DND-41 (cell line): ENCODE results near the gene ITPR3.

Experiments
- ATAC-seq: fragments of 200-7000 bp; cut with Tn5 transposase; 3 replicates; pipeline ENCODE4 v1.9.1; 2021; ENCODE audit warnings: low read depth; ENCODE audit not compliant: insufficient read depth
- DNase-seq: peaks from one replicate; pipeline ENCODE4 v3.0.0-alpha.2; 2020
- H2AFZ ChIP-seq: 2 replicates; pipeline ENCODE4 v1.6.0; 2012; ENCODE audit warnings: low read depth, low read length
- H3K27ac ChIP-seq: 2 replicates; pipeline ENCODE4 v1.5.1; 2012; ENCODE audit warnings: low read length, inconsistent platforms
- H3K27me3 ChIP-seq: fragments of 200-600 bp; sonication (generic); 2 replicates; pipeline ENCODE4 v1.6.0; 2012; ENCODE audit warnings: low read length, mild to moderate bottlenecking, inconsistent platforms; ENCODE audit not compliant: insufficient read depth, poor library complexity
- H3K36me3 ChIP-seq: 2 replicates; pipeline ENCODE4 v1.5.1; 2012; ENCODE audit warnings: low read length, inconsistent platforms; ENCODE audit not compliant: insufficient read depth
- H3K4me1 ChIP-seq: 2 replicates; pipeline ENCODE4 v1.5.1; 2012; ENCODE audit warnings: mild to moderate bottlenecking, low read length; ENCODE audit not compliant: insufficient read depth
- H3K4me2 ChIP-seq: 2 replicates; pipeline ENCODE4 v1.6.0; 2012; ENCODE audit warnings: mild to moderate bottlenecking, moderate library complexity, low read length, inconsistent platforms; ENCODE audit not compliant: insufficient read depth
- H3K4me3 ChIP-seq, 2 experiments: fragments of 200-600 bp in 1 of 2; shearing (Covaris generic) in 1 of 2; 2 replicates each; pipeline ENCODE4 v1.5.1; 2012 to 2016; ENCODE audit warnings: inconsistent platforms in 2 of 2, low read length in 2 of 2, mild to moderate bottlenecking in 2 of 2, low read depth in 1 of 2, moderate library complexity in 1 of 2
- H3K79me2 ChIP-seq: 2 replicates; pipeline ENCODE4 v1.6.0; 2012; ENCODE audit warnings: low read length, inconsistent platforms; ENCODE audit not compliant: insufficient read depth
- H3K9ac ChIP-seq: 2 replicates; pipeline ENCODE4 v1.6.0; 2012; ENCODE audit warnings: low read depth, mild to moderate bottlenecking, inconsistent platforms, low read length, moderate library complexity
- H3K9me3 ChIP-seq: 2 replicates; pipeline ENCODE4 v1.5.1; 2012; ENCODE audit warnings: low read length, moderate library complexity, mild to moderate bottlenecking, inconsistent platforms; ENCODE audit not compliant: insufficient read depth, severe bottlenecking
- H4K20me1 ChIP-seq: 2 replicates; pipeline ENCODE4 v1.6.0; 2012; ENCODE audit warnings: low read length; ENCODE audit not compliant: insufficient read depth
- CTCF ChIP-seq: IDR thresholded peaks from 2 replicates; pipeline ENCODE4 v1.5.1; 2012; ENCODE audit warnings: borderline replicate concordance, low read length, moderate library complexity, mild to moderate bottlenecking; ENCODE audit not compliant: poor library complexity, severe bottlenecking; ENCODE audit errors: extremely low read depth
- EZH2 ChIP-seq: IDR thresholded peaks from 3 replicates; pipeline ENCODE4 v1.6.1; 2012; ENCODE audit warnings: borderline replicate concordance, low read depth, mild to moderate bottlenecking, moderate library complexity, low read length, inconsistent platforms; ENCODE audit not compliant: severe bottlenecking

The ITPR3 gene

GRCh38 chr6:33620158-33620855 lies 815 bp upstream of the ITPR3 start:
- H2AFZ ChIP-seq = peak overlapping the region; percentile 94
- H3K27me3 ChIP-seq = no peaks in the 10 kb centered on the region
- peak overlapping the region; percentile 76 for H3K27ac ChIP-seq
- DNase-seq = peak; percentile 70
- peaks cover 22% of the 10 kb centered on the region for H4K20me1 ChIP-seq
- peak; percentile 54 for ATAC-seq
- peaks cover 22% of the 10 kb centered on the region for H3K36me3 ChIP-seq
- peak overlapping the region; percentile 97 for H3K9ac ChIP-seq
- peaks cover 47% of the 10 kb centered on the region for H3K79me2 ChIP-seq
- TF ChIP-seq EZH2 = no peak
- H3K4me2 ChIP-seq = peak overlapping the region; percentile 98
- peaks cover 47% of the 10 kb centered on the region for H3K4me1 ChIP-seq
- no peaks in the 10 kb centered on the region for H3K9me3 ChIP-seq
- peak overlapping the region; percentile 86 to 98 for H3K4me3 ChIP-seq

DNA sequence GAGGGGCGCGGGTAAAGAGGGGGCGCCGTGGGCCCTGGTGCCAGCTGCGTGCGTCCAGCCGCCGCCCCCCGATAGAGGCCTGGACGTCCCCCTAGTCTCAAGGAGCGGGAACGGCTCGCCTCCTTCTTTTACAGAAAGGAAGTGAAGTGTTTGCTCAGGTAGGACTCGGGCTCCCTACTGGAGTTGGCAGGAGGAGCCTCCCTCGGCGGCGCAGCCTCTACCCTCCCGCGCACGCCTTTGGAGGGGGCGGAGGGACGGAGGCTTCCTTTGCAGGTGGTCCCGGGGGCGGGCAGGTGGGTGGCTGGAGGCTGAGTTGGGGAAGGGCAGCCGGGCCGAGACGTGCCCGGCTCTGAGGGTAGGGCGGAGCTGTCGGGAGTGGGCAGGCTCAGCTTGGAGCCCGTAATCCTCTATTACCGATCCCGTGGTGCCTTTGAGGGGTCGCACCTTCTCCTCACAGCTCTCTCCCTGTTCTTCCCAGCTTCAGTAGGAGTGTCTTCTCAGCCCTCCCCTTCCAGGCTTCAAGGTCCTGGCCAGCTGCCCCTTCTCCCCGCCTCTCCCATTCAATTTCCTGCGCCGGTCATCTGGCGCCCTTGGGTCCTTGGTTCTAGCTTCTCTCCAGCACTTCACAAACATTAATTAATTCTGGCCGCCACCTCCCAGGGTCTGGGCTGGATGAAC lies 728 bp downstream of the ITPR3 start:
- TF ChIP-seq EZH2 (no peak), CTCF (no peak)
- peak overlapping the region; percentile 98 for H3K4me2 ChIP-seq
- peaks cover 47% of the 10 kb centered on the region for H3K4me1 ChIP-seq
- no peaks in the 10 kb centered on the region for H3K27me3 ChIP-seq
- H2AFZ ChIP-seq = peak overlapping the region; percentile 95
- peaks cover 31% of the 10 kb centered on the region for H3K36me3 ChIP-seq
- H3K4me3 ChIP-seq = peak overlapping the region; percentile 94 to 98
- peaks cover 31% of the 10 kb centered on the region for H4K20me1 ChIP-seq
- H3K9ac ChIP-seq = peak overlapping the region; percentile 97
- peak; percentile 56 for ATAC-seq
- no peaks in the 10 kb centered on the region for H3K9me3 ChIP-seq
- peak overlapping the region; percentile 86 for H3K27ac ChIP-seq
- H3K79me2 ChIP-seq = peaks cover 55% of the 10 kb centered on the region
- peak; percentile 51 for DNase-seq

DNA sequence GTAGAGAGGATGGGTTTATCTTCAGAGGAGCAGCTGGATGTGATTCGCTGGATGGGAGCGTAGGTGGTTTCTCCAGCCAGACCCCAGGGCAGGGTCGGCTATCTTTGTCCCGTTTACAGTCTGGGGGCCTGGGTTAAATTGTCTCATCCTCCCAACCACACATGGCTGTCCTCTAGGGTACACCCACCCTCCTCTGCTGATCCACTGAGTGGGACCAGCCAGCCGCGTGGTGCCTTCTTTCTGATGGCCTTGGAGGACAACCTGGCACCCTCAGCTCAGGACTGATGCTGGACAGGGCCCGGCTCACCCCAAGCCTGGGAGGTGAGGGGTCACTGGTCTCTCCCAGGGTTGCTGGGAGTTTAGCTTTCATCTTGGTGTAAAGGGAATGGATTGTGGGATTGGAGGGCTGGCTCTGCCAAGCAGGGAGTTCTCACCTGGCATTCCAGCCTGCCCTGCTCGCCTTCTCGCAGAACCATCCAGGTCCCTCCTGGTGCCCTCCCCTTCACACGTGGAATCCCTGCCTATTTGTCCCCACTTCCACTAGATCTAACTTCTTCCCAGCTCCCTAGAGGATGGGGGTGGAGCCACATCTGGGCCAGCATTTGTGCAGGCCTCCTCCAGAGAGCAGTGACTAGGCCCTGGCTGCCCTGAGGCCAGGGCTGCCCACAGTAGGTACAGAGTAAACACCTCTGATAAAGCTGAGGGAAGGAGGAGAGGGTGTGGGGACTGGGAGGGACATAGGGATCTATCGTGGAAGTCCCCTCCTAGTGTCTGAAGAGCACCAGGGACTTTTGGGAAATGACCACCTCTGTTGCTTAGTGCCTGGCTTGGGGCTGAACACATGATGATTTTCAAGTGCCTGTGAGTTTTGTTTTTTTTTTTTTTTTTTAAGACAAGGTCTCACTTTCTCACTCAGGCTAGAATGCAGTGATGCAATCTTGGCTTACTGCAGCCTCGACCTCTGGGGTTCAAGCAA lies 1.6 kb downstream of the ITPR3 start:
- no peak for TF ChIP-seq CTCF
- no peak for TF ChIP-seq EZH2
- Histone ChIP-seq H3K4me3 (peak overlapping the region in 1 of 2 experiments; percentile 98; a peak in 3 of 4 replicates), H3K9ac (peak overlapping the region; percentile 97), H3K36me3 (peaks cover 37% of the 10 kb centered on the region), H2AFZ (no peak overlapping the region), H3K9me3 (no peaks in the 10 kb centered on the region), H4K20me1 (peaks cover 36% of the 10 kb centered on the region), H3K4me1 (peaks cover 47% of the 10 kb centered on the region), H3K27ac (peak overlapping the region; percentile 42; the same call in 1 of the 2 replicates), H3K4me2 (peak overlapping the region; percentile 98), H3K79me2 (peaks cover 62% of the 10 kb centered on the region), H3K27me3 (no peaks in the 10 kb centered on the region)
- ATAC-seq = no peak
- DNase-seq = no peak
